Thyroid gland (tissue), 4 donors: ENCODE results near the gene SRGAP2B. TPM values are rescaled to one million over a fixed set of nuclear protein-coding genes. Genes with fewer than 3 reads are reported as not detected.
"Not testable (repeated sequence)": the region's sequence is repeated elsewhere in the genome, so short reads cannot be mapped to it uniquely, and the experiment has no call there.

Source experiments
- DNase-seq, 2 donors: peaks; one replicate each; pipeline ENCODE4 v3.0.0-alpha.2; 2019
- H3K27ac ChIP-seq, 3 donors: fragments of 200-600 bp; sonication (generic); 1 replicate in 2 of 3; 2 replicates in 1 of 3; pipeline ENCODE4 v1.5.1; 2016 to 2019; ENCODE audit warnings: mild to moderate bottlenecking in 1 of 3, moderate library complexity in 1 of 3
- H3K27me3 ChIP-seq: fragments of 200-600 bp; sonication (generic); one replicate; pipeline ENCODE4 v1.5.1; 2019
- H3K36me3 ChIP-seq, 2 donors: fragments of 200-600 bp; sonication (generic); one replicate each; pipeline ENCODE4 v1.5.1; 2016 to 2019
- H3K4me1 ChIP-seq, 2 donors: fragments of 200-600 bp; sonication (generic); one replicate each; pipeline ENCODE4 v1.5.1; 2017 to 2019
- H3K4me3 ChIP-seq, 3 donors: fragments of 200-600 bp; sonication (generic); replicated peaks in 1 of 3; 1 replicate in 2 of 3; 2 replicates in 1 of 3; pipeline ENCODE4 v1.5.1; 2016; ENCODE audit warnings: mild to moderate bottlenecking in 1 of 3
- H3K9me3 ChIP-seq: fragments of 200-600 bp; sonication (generic); one replicate; pipeline ENCODE4 v1.5.1; 2017
- WGBS, 2 donors: methylation state at CpG; one replicate each; pipeline ENCODE4 v1.1.5; 2017; 5-methylcytosine and 5-hydroxymethylcytosine counted together
- intact Hi-C: fragments of 100-400 bp; cut with DNase I; formaldehyde crosslinking; loops from one replicate; pipeline ENCODE4 v1.15.1; 2023
- total RNA-seq, 4 donors: library from RNA; depleted of rRNA; stranded (reverse); fragments of >200 nt; gene quantifications; one replicate each; pipeline ENCODE4 v1.2.3, GENCODE V29; 2016

The SRGAP2B gene
- total RNA-seq, 4 donors from 2014 or later: 8.0 to 12.0 (median 11.6) TPM

GRCh38 chr1:144913977-144914734 is 181.0 kb downstream of the SRGAP2B start:
- intact Hi-C loops, H3K4me1 ChIP-seq, DNase-seq, H3K9me3 ChIP-seq, H3K4me3 ChIP-seq, H3K36me3 ChIP-seq, H3K27ac ChIP-seq, H3K27me3 ChIP-seq: not testable (repeated sequence)
- whole genome bisulfite sequencing, 2 donors: 90 to 92% methylated on average over 2 to 3 of the region's 12 CpGs

- H3K27ac ChIP-seq, H3K9me3 ChIP-seq, H3K4me1 ChIP-seq, intact Hi-C loops, H3K4me3 ChIP-seq, H3K27me3 ChIP-seq, DNase-seq, H3K36me3 ChIP-seq: not testable (repeated sequence)
- no CpG with 5 or more reads among the region's 3 CpGs for WGBS, 2 donors
These were observed 181.7 kb downstream of the SRGAP2B start for GRCh38 chr1:144913458-144913857.

GRCh38 chr1:144910729-144911128 is 184.4 kb downstream of the SRGAP2B start:
- H3K36me3 ChIP-seq, DNase-seq, H3K9me3 ChIP-seq, H3K4me1 ChIP-seq, H3K27me3 ChIP-seq, intact Hi-C loops, H3K4me3 ChIP-seq, H3K27ac ChIP-seq: not testable (repeated sequence)
- WGBS, 2 donors: no CpG with 5 or more reads among the region's 5 CpGs

GRCh38 chr1:144900841-144901240 is 194.3 kb downstream of the SRGAP2B start:
- WGBS, 2 donors: no CpG with 5 or more reads among the region's 6 CpGs
- H3K36me3 ChIP-seq, DNase-seq, H3K9me3 ChIP-seq, H3K4me3 ChIP-seq, intact Hi-C loops, H3K27ac ChIP-seq, H3K4me1 ChIP-seq, H3K27me3 ChIP-seq: not testable (repeated sequence)

GRCh38 chr1:144894454-144895201 is 200.5 kb downstream of the SRGAP2B start:
- H3K4me3 ChIP-seq, H3K27ac ChIP-seq, H3K4me1 ChIP-seq, intact Hi-C loops, H3K27me3 ChIP-seq, H3K36me3 ChIP-seq, DNase-seq, H3K9me3 ChIP-seq: not testable (repeated sequence)
- WGBS, 2 donors: no CpG with 5 or more reads among the region's 5 CpGs

GRCh38 chr1:144893710-144894438 is 201.3 kb downstream of the SRGAP2B start:
- H3K9me3 ChIP-seq, H3K4me1 ChIP-seq, H3K27ac ChIP-seq, H3K4me3 ChIP-seq, H3K36me3 ChIP-seq, H3K27me3 ChIP-seq, intact Hi-C loops: not testable (repeated sequence)
- DNase-seq: peak; percentile 16 to 37
- 40% methylated on average over 2 of the region's 9 CpGs; no CpG with 5 or more reads in 1 of the 2 donors for WGBS, 2 donors

- DNase-seq, H3K27me3 ChIP-seq, H3K4me1 ChIP-seq, H3K36me3 ChIP-seq, H3K27ac ChIP-seq, H3K4me3 ChIP-seq, H3K9me3 ChIP-seq, intact Hi-C loops: not testable (repeated sequence)
- WGBS, 2 donors: no CpG with 5 or more reads among the region's 7 CpGs
These were observed 202.1 kb downstream of the SRGAP2B start for GRCh38 chr1:144893062-144893461.

GRCh38 chr1:144889450-144890115 is 205.5 kb downstream of the SRGAP2B start:
- H3K27ac ChIP-seq, DNase-seq, H3K4me1 ChIP-seq, H3K27me3 ChIP-seq, H3K4me3 ChIP-seq, H3K9me3 ChIP-seq, H3K36me3 ChIP-seq, intact Hi-C loops: not testable (repeated sequence)
- no CpG with 5 or more reads among the region's 3 CpGs for WGBS, 2 donors

- H3K9me3 ChIP-seq, H3K27me3 ChIP-seq, intact Hi-C loops, H3K36me3 ChIP-seq, H3K4me1 ChIP-seq, H3K27ac ChIP-seq: not testable (repeated sequence)
- DNase-seq: peak; percentile 3 to 11
- WGBS, 2 donors: 1 to 3% methylated on average over 29 to 36 of the region's 47 CpGs
- H3K4me3 ChIP-seq: peak overlapping the region in 2 of 3 donors; percentile 15 to 37
These were observed 212.1 kb downstream of the SRGAP2B start for GRCh38 chr1:144883022-144883421.

- H3K4me1 ChIP-seq, H3K27me3 ChIP-seq, H3K27ac ChIP-seq, DNase-seq, intact Hi-C loops, H3K9me3 ChIP-seq, H3K36me3 ChIP-seq, H3K4me3 ChIP-seq: not testable (repeated sequence)
- 10% methylated on average over 4 of the region's 42 CpGs; no CpG with 5 or more reads in 1 of the 2 donors for WGBS, 2 donors
These were observed 212.8 kb downstream of the SRGAP2B start for GRCh38 chr1:144882343-144882742.

- H3K9me3 ChIP-seq, intact Hi-C loops, H3K27me3 ChIP-seq, H3K4me3 ChIP-seq, H3K36me3 ChIP-seq, H3K27ac ChIP-seq, H3K4me1 ChIP-seq: not testable (repeated sequence)
- DNase-seq: peak in 1 of 2 donors; percentile 1
- no CpG with 5 or more reads among the region's 3 CpGs for WGBS, 2 donors
These were observed 236.5 kb downstream of the SRGAP2B start for GRCh38 chr1:144858607-144859006.
